ENCODE data around the gene KIF20B. TPM values are rescaled to one million over a fixed set of nuclear protein-coding genes. Genes with fewer than 3 reads are reported as not detected.

The KIF20B gene
- total RNA-seq, 1 donor = 1.1 TPM

Other genes starting within 250 kb of the KIF20B start
- not detected for gene SLC16A12, start 166.0 kb upstream of the KIF20B start, total RNA-seq
- gene PANK1, start 56.3 kb upstream of the KIF20B start, total RNA-seq = 3.8 TPM